Measurements from ENCODE around the gene MYL6. TPM values are rescaled to one million over a fixed set of nuclear protein-coding genes. Genes with fewer than 3 reads are reported as not detected.

Gene MYL6
- total RNA-seq, 3 donors from 2014 or later, result 1,884 to 3,185 (median 1,894) TPM

GRCh38 chr12:56204275-56204674 lies 46.1 kb downstream of the MYL6 start:
- TF ChIP-seq CTCF (IDR thresholded peaks at IDR 0.05), result no peak
- Histone ChIP-seq H3K4me3 (no peak overlapping the region), H3K4me1 (ENCODE audit: low read depth) (no peaks in the 10 kb centered on the region), H3K36me3 (ENCODE audit: low read depth) (no peaks in the 10 kb centered on the region), H3K9me3 (no peaks in the 10 kb centered on the region)
- no peak for ATAC-seq
- intact Hi-C loops (cut with DNase I, micrococcal nuclease), result no loop called here
- no peak for DNase-seq

- no peak for TF ChIP-seq CTCF (IDR thresholded peaks at IDR 0.05)
- H3K4me3 ChIP-seq, result no peak overlapping the region
- ATAC-seq, result no peak
- intact Hi-C loops (cut with DNase I, micrococcal nuclease), result no loop called here
- DNase-seq, result no peak
- no peaks in the 10 kb centered on the region for H3K36me3 ChIP-seq (ENCODE audit: low read depth)
- H3K9me3 ChIP-seq, result no peaks in the 10 kb centered on the region
- no peaks in the 10 kb centered on the region for H3K4me1 ChIP-seq (ENCODE audit: low read depth)
These were observed 47.3 kb downstream of the MYL6 start for GRCh38 chr12:56205445-56205844.

DNA sequence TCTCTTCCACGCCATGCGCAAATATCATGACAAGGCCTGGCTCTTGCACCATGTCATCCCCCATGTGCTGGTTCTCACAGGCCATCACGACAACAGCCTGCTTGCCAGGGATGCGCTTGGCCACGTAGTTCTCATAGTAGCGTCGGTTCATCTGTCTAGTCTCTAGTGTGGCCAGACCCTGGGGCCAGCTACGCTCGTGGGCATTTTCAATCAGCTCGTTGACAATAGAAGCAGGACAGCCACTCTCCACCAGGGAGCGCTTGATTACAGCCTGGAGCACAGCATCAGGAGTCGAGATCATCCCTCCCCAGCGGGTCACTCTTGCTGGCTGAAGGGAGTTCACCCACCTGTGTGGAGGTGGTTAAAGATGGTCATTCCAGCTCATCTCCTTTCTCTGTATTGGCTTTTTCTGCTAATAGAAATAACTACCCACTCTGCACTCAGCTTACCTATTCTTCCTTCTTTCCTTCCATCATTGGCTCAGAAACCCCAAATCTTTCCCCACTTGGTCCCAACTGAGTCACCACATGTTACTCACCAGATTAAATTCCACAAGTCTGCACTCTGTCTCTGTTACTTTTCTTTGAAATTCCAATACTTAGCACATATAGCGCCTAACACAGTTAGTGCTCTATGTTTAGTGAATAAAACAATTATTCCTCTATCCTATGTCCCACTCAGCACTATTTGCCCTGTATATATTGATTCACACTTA lies 48.5 kb downstream of the MYL6 start:
- peak in 2 of 3 donors; percentile 71 to 85 for DNase-seq
- peak; percentile 87 for ATAC-seq
- Histone ChIP-seq H3K36me3 (ENCODE audit: low read depth) (no peaks in the 10 kb centered on the region), H3K4me1 (ENCODE audit: low read depth) (no peaks in the 10 kb centered on the region), H3K9me3 (no peaks in the 10 kb centered on the region), H3K4me3 (no peak overlapping the region)
- peak; percentile 42 for TF ChIP-seq CTCF (IDR thresholded peaks at IDR 0.05)
- intact Hi-C loops (cut with DNase I, micrococcal nuclease), result no loop called here

DNA sequence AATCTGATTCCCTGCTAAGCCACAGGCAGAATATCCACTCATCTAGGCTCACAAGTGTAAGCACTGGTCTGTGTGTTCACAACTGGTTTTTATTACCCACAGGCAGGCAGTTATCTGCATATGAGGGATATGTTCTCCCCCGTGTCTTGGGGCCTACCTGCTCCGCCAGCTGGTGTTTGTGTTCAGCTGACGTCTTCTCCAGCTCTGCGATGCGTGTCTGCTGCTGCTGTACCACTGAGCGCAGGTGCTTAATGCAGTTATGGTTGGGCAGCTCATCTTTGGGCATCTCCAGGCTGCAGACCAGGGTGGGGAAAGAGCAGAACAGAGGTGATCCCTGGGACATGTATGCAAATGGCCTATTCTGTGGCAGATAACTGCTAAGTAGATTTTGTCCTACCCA lies 49.8 kb downstream of the MYL6 start:
- intact Hi-C loops (cut with DNase I, micrococcal nuclease), result no loop called here
- H3K4me3 ChIP-seq, result no peak overlapping the region
- ATAC-seq (peak; percentile 25), DNase-seq (no peak)
- no peaks in the 10 kb centered on the region for H3K9me3 ChIP-seq
- no peak for TF ChIP-seq CTCF (IDR thresholded peaks at IDR 0.05)
- H3K36me3 ChIP-seq (ENCODE audit: low read depth), result no peaks in the 10 kb centered on the region
- H3K4me1 ChIP-seq (ENCODE audit: low read depth), result no peaks in the 10 kb centered on the region

Other genes starting within 250 kb of the MYL6 start
- 10 to 100 TPM; 29.7 to 48.8 (median 45.7) TPM for gene PYM1, start 230.5 kb upstream of the MYL6 start, total RNA-seq
- gene DGKA, start 227.2 kb upstream of the MYL6 start, total RNA-seq, result 100 to 1,000 TPM in 1 of 3 donors, 10 to 100 TPM in 2; 82.6 to 148 (median 97.0) TPM
- 1 to 10 TPM; 1.3 to 4.4 (median 3.4) TPM for gene PMEL, start 192.3 kb upstream of the MYL6 start, total RNA-seq
- 10 to 100 TPM; 17.1 to 22.1 (median 20.8) TPM for gene CDK2, start 191.5 kb upstream of the MYL6 start, total RNA-seq
- gene RAB5B, start 184.3 kb upstream of the MYL6 start, total RNA-seq, result 100 to 1,000 TPM; 131 to 179 (median 173) TPM
- gene SUOX, start 161.1 kb upstream of the MYL6 start, total RNA-seq, result 10 to 100 TPM; 29.2 to 32.0 (median 30.4) TPM
- 1 to 10 TPM; 3.5 to 9.1 (median 7.2) TPM for gene IKZF4, start 137.3 kb upstream of the MYL6 start, total RNA-seq
- 10 to 100 TPM; 28.8 to 81.1 (median 34.5) TPM for gene RPS26, start 116.4 kb upstream of the MYL6 start, total RNA-seq
- 100 to 1,000 TPM; 136 to 423 (median 212) TPM for gene ERBB3, start 78.2 kb upstream of the MYL6 start, total RNA-seq
- gene PA2G4, start 53.8 kb upstream of the MYL6 start, total RNA-seq, result 10 to 100 TPM; 61.7 to 94.9 (median 90.3) TPM
- gene RPL41, start 41.7 kb upstream of the MYL6 start, total RNA-seq, result 1,000 to 10,000 TPM; 2,763 to 3,198 (median 3,152) TPM
- 10 to 100 TPM in 1 of 3 donors, 1 to 10 TPM in 2; 5.0 to 11.8 (median 5.4) TPM for gene ZC3H10, start 40.1 kb upstream of the MYL6 start, total RNA-seq
- gene ESYT1, start 30.1 kb upstream of the MYL6 start, total RNA-seq, result 10 to 100 TPM; 44.9 to 75.7 (median 52.0) TPM
- gene MYL6B, start 5.8 kb upstream of the MYL6 start, total RNA-seq, result 10 to 100 TPM; 13.0 to 39.8 (median 22.7) TPM
- gene SMARCC2, start 31.1 kb downstream of the MYL6 start, total RNA-seq, result 100 to 1,000 TPM in 2 of 3 donors, 10 to 100 TPM in 1; 91.7 to 163 (median 116) TPM
- 10 to 100 TPM; 30.4 to 51.5 (median 32.1) TPM for gene RNF41, start 63.6 kb downstream of the MYL6 start, total RNA-seq
- gene NABP2, start 66.0 kb downstream of the MYL6 start, total RNA-seq, result 10 to 100 TPM; 22.2 to 37.3 (median 30.2) TPM
- gene SLC39A5, start 71.7 kb downstream of the MYL6 start, total RNA-seq, result 100 to 1,000 TPM in 2 of 3 donors, 10 to 100 TPM in 1; 88.4 to 298 (median 129) TPM
- 10 to 100 TPM; 35.6 to 53.8 (median 43.1) TPM for gene ANKRD52, start 100.0 kb downstream of the MYL6 start, total RNA-seq
- 10 to 100 TPM in 1 of 3 donors, 1 to 10 TPM in 2; 4.0 to 12.7 (median 5.3) TPM for gene COQ10A, start 108.6 kb downstream of the MYL6 start, total RNA-seq
- 100 to 1,000 TPM; 261 to 344 (median 332) TPM for gene CS, start 142.0 kb downstream of the MYL6 start, total RNA-seq
- 10 to 100 TPM; 75.5 to 79.3 (median 77.7) TPM for gene CNPY2, start 157.6 kb downstream of the MYL6 start, total RNA-seq
- 10 to 100 TPM; 61.4 to 73.5 (median 61.9) TPM for gene PAN2, start 175.6 kb downstream of the MYL6 start, total RNA-seq
- under 1 TPM in 1 of 3 donors, not detected in 2; 0.55 TPM for gene IL23A, start 180.5 kb downstream of the MYL6 start, total RNA-seq
- gene STAT2, start 201.7 kb downstream of the MYL6 start, total RNA-seq, result 100 to 1,000 TPM in 1 of 3 donors, 10 to 100 TPM in 2; 82.9 to 112 (median 95.7) TPM
- not detected for gene APOF, start 204.5 kb downstream of the MYL6 start, total RNA-seq

Data from mucosa of descending colon (tissue), 3 donors.